Neuronal stem cell (in vitro differentiated cells): ENCODE data around the gene CORO2B.

Experiments
- DNase-seq: peaks from one replicate; pipeline ENCODE4 v3.0.0-alpha.2; 2013; ENCODE audit warnings: low spot score
- H2AFZ ChIP-seq: one replicate; pipeline ENCODE4 v1.6.1; 2013; ENCODE audit warnings: mild to moderate bottlenecking, low read length, inconsistent platforms
- H2AK5ac ChIP-seq: 2 replicates; pipeline ENCODE4 v1.6.1; 2013; ENCODE audit warnings: low read depth, mild to moderate bottlenecking, inconsistent platforms, low read length, moderate library complexity, mixed read lengths
- H2BK120ac ChIP-seq: 2 replicates; pipeline ENCODE4 v1.6.1; 2013; ENCODE audit warnings: low read depth, mild to moderate bottlenecking, inconsistent platforms, low read length, moderate library complexity, mixed read lengths
- H2BK12ac ChIP-seq: one replicate; pipeline ENCODE4 v1.6.1; 2013; ENCODE audit warnings: low read length, inconsistent platforms
- H2BK15ac ChIP-seq: 2 replicates; pipeline ENCODE4 v1.6.1; 2013; ENCODE audit warnings: mild to moderate bottlenecking, low read length, inconsistent platforms, mixed read lengths
- H2BK5ac ChIP-seq: one replicate; pipeline ENCODE4 v1.6.1; 2013; ENCODE audit warnings: inconsistent platforms, mild to moderate bottlenecking, low read length, moderate library complexity
- H3K14ac ChIP-seq: one replicate; pipeline ENCODE4 v1.6.1; 2013; ENCODE audit warnings: low read length, inconsistent platforms
- H3K18ac ChIP-seq: 2 replicates; pipeline ENCODE4 v1.6.1; 2013; ENCODE audit warnings: low read length, inconsistent platforms
- H3K23ac ChIP-seq: 2 replicates; pipeline ENCODE4 v1.6.1; 2013; ENCODE audit warnings: low read depth, mild to moderate bottlenecking, mixed read lengths, low read length, inconsistent platforms; ENCODE audit not compliant: poor library complexity
- H3K27ac ChIP-seq: replicated peaks from 3 replicates; pipeline ENCODE4 v1.5.1; 2013; ENCODE audit warnings: low read length, inconsistent platforms
- H3K27me3 ChIP-seq, 3 experiments: 2 replicates each; pipeline ENCODE4 v1.6.1; 2013; ENCODE audit warnings: low read length in 3 of 3, mild to moderate bottlenecking in 2 of 3, inconsistent platforms in 1 of 3, low read depth in 1 of 3, mixed read lengths in 1 of 3, moderate library complexity in 1 of 3; ENCODE audit not compliant: control insufficient read depth in 3 of 3, insufficient read depth in 3 of 3
- H3K36me3 ChIP-seq, 2 donors: replicated peaks in 1 of 2; 2 replicates each; pipeline ENCODE4 v1.6.1; 2013; ENCODE audit warnings: low read length in 2 of 2; ENCODE audit not compliant: control insufficient read depth in 2 of 2, insufficient read depth in 2 of 2
- H3K4ac ChIP-seq: 2 replicates; pipeline ENCODE4 v1.6.1; 2013; ENCODE audit warnings: inconsistent platforms, mild to moderate bottlenecking, low read length, moderate library complexity
- H3K4me1 ChIP-seq, 2 donors: 1 replicate in 1 of 2; 2 replicates in 1 of 2; pipeline ENCODE4 v1.6.1; 2013; ENCODE audit warnings: low read length in 2 of 2, low read depth in 1 of 2; ENCODE audit not compliant: control insufficient read depth in 2 of 2, insufficient read depth in 1 of 2
- H3K4me2 ChIP-seq: one replicate; pipeline ENCODE4 v1.6.1; 2013; ENCODE audit warnings: mild to moderate bottlenecking, low read length, inconsistent platforms; ENCODE audit not compliant: insufficient read depth, poor library complexity, severe bottlenecking
- H3K4me3 ChIP-seq, 2 donors: 2 replicates each; pipeline ENCODE4 v1.5.1; 2013; ENCODE audit warnings: low read length in 2 of 2, mild to moderate bottlenecking in 2 of 2, inconsistent platforms in 1 of 2, moderate library complexity in 1 of 2
- H3K79me1 ChIP-seq: one replicate; pipeline ENCODE4 v1.6.1; 2013; ENCODE audit warnings: low read depth, mild to moderate bottlenecking, inconsistent platforms, low read length, moderate library complexity
- H3K9ac ChIP-seq: one replicate; pipeline ENCODE4 v1.6.1; 2013; ENCODE audit warnings: mild to moderate bottlenecking, low read depth, low read length, inconsistent platforms; ENCODE audit not compliant: poor library complexity
- H3K9me3 ChIP-seq, 2 donors: replicated peaks in 1 of 2; 2 replicates each; pipeline versions ENCODE3 to v1.6.1; 2013; ENCODE audit warnings: low read length in 2 of 2, mild to moderate bottlenecking in 2 of 2, inconsistent platforms in 1 of 2, low read depth in 1 of 2, mixed read lengths in 1 of 2, moderate library complexity in 1 of 2; ENCODE audit not compliant: control insufficient read depth in 2 of 2, insufficient read depth in 1 of 2
- H4K8ac ChIP-seq: one replicate; pipeline ENCODE4 v1.6.1; 2013; ENCODE audit warnings: low read depth, mild to moderate bottlenecking, inconsistent platforms, low read length, moderate library complexity
- H4K91ac ChIP-seq: one replicate; pipeline ENCODE4 v1.6.1; 2013; ENCODE audit warnings: low read length, low read depth, mild to moderate bottlenecking, inconsistent platforms; ENCODE audit not compliant: poor library complexity
- WGBS, 2 donors: extraction: QIAGEN DNeasy Blood & Tissue Kit; methylation state at CpG; one replicate each; pipeline ENCODE4 v1.1.7; 2013; ENCODE audit warnings: missing lambda C conversion rate in 2 of 2, mixed read lengths in 1 of 2; ENCODE audit not compliant: insufficient read length in 2 of 2, insufficient replicate concordance in 1 of 2; ENCODE audit errors: extremely low coverage in 2 of 2; 5-methylcytosine and 5-hydroxymethylcytosine counted together

The CORO2B gene

DNA sequence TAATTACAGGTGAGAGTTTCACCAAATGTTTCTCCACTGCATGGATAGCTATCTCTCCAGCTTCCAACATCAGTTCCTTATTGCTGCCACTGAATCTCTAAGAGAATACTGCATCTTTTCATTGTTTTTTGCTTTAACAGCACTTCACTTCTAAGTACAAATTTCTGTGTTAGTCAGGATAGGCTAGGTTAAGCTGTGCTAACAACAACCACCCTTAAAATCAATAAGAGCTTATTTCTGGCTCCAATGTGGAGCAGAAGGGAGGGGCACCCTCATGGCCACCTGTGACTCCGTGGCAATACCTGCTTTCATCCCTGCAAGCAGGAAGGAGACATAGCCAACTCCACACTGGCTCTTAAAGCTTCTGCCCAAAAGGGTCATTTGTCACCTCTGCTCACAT is 36.4 kb upstream of the CORO2B start:
- Histone ChIP-seq H4K91ac (no peak overlapping the region), H2BK15ac (no peak overlapping the region), H2BK5ac (no peak overlapping the region), H3K79me1 (no peaks in the 10 kb centered on the region), H3K18ac (no peak overlapping the region), H3K23ac (no peak overlapping the region), H3K4me1 (peaks cover 0 to 5% of the 10 kb centered on the region in 2 donors), H3K4me3 (no peak overlapping the region), H2BK120ac (no peak overlapping the region), H2BK12ac (no peak overlapping the region), H2AK5ac (no peak overlapping the region), H3K4ac (no peak overlapping the region), H3K27me3 (no peaks in the 10 kb centered on the region), H3K27ac (no peak overlapping the region), H3K9ac (no peak overlapping the region), H3K4me2 (no peak overlapping the region), H3K9me3 (peaks cover 2 to 3% of the 10 kb centered on the region in 2 donors), H4K8ac (no peak overlapping the region), H3K14ac (no peak overlapping the region), H2AFZ (no peak overlapping the region), H3K36me3 (no peaks in the 10 kb centered on the region)
- WGBS, 2 donors: no CpG with 5 or more reads among the region's 1 CpG
- no peak for DNase-seq

DNA sequence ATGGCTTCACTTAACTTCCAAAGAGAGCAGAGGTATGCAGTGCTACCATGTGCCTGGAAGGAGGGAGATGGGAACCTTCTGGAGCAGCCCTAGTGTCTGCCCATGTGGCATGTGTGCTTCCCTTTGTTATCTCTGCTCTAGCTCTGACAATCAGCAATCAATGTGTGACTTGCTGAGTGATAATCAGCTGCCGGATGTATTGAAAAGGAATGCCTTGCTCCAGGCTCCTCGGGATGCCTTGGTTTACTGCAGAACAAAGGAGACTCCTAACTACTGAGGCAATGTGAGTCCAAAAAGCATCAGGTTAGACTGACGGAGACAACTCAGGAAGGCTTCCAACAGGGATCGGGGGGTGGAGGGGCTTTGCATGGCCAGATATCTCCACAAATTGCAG is 36.0 kb upstream of the CORO2B start:
- H3K14ac ChIP-seq: no peak overlapping the region
- H3K4me1 ChIP-seq: peaks cover 0 to 5% of the 10 kb centered on the region in 2 donors
- no CpG with 5 or more reads among the region's 4 CpGs for WGBS, 2 donors
- H2AK5ac ChIP-seq: no peak overlapping the region
- no peaks in the 10 kb centered on the region for H3K27me3 ChIP-seq
- no peaks in the 10 kb centered on the region for H3K36me3 ChIP-seq
- H3K4me3 ChIP-seq: no peak overlapping the region
- no peak overlapping the region for H4K91ac ChIP-seq
- no peak overlapping the region for H2BK5ac ChIP-seq
- no peak overlapping the region for H3K9ac ChIP-seq
- H3K79me1 ChIP-seq: no peaks in the 10 kb centered on the region
- peak overlapping the region; percentile 31 for H3K18ac ChIP-seq
- H2BK12ac ChIP-seq: no peak overlapping the region
- no peak overlapping the region for H3K23ac ChIP-seq
- no peak for DNase-seq
- no peak overlapping the region for H2BK15ac ChIP-seq
- H4K8ac ChIP-seq: no peak overlapping the region
- no peak overlapping the region for H3K27ac ChIP-seq
- H2AFZ ChIP-seq: no peak overlapping the region
- peaks cover 2 to 3% of the 10 kb centered on the region in 2 donors for H3K9me3 ChIP-seq
- H3K4me2 ChIP-seq: no peak overlapping the region
- H3K4ac ChIP-seq: no peak overlapping the region
- H2BK120ac ChIP-seq: no peak overlapping the region

DNA sequence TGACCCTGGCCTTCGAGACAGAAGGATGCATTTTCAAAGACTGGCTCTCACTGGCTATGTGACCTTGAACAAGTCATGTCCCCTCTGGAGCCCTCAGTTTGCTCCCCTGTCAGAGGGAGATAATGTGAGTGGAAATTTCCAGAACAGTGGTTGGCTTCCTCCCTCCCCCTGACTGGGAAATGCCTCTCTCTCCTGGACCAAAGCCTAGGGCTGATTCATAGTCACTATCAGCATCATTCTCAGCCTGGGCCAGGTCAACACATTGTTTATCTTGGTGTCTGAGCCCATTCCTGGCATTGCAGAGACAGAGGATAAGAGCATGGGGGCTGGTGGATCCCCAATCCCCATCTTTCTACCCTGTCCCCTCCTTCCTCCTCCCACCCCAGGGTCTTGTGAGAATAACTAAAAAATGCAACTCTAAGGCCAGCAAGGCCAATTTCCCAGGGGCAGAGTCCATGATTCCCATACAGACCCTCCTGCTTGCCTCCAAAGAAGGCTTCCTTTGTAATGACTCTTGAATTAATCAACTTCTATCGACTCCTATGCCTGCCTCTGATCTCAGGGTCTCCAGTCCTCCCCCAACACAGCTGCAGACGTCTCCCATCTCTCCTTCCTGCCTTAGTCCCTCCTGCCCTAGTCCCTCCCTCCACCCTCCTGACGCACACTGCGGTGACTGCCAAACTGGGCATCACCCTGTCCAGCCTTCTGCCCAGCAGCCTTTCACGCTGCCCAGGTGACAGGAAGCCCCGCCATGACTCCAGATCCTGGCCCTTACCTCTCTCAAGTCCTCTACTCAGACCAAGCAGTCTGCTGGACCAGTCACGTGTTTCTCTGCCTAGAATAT is 35.4 kb upstream of the CORO2B start:
- Histone ChIP-seq H3K4me2 (no peak overlapping the region), H2BK12ac (no peak overlapping the region), H2BK5ac (no peak overlapping the region), H3K23ac (no peak overlapping the region), H2AK5ac (no peak overlapping the region), H3K36me3 (no peaks in the 10 kb centered on the region), H4K91ac (no peak overlapping the region), H3K18ac (peak overlapping the region; percentile 31), H4K8ac (no peak overlapping the region), H3K27ac (no peak overlapping the region), H3K14ac (peak overlapping the region; percentile 56), H2AFZ (no peak overlapping the region), H3K4me1 (peaks cover 0 to 5% of the 10 kb centered on the region in 2 donors), H3K27me3 (no peaks in the 10 kb centered on the region), H3K79me1 (no peaks in the 10 kb centered on the region), H2BK15ac (no peak overlapping the region), H3K4me3 (no peak overlapping the region), H3K9ac (no peak overlapping the region), H3K9me3 (peaks cover 2 to 3% of the 10 kb centered on the region in 2 donors), H3K4ac (no peak overlapping the region), H2BK120ac (no peak overlapping the region)
- no CpG with 5 or more reads among the region's 8 CpGs for WGBS, 2 donors
- DNase-seq: no peak

GRCh38 chr15:68546318-68546717 is 32.5 kb upstream of the CORO2B start:
- no peak for DNase-seq
- H3K4ac ChIP-seq: no peak overlapping the region

More at GRCh38 chr15:68546318-68546717, 32.5 kb upstream of the CORO2B start:
- Histone ChIP-seq H2BK12ac (no peak overlapping the region), H3K27ac (no peak overlapping the region), H3K23ac (no peak overlapping the region), H3K4me3 (no peak overlapping the region), H3K4me1 (peaks cover 0 to 5% of the 10 kb centered on the region in 2 donors), H3K14ac (no peak overlapping the region), H2AFZ (no peak overlapping the region), H2BK15ac (no peak overlapping the region), H4K91ac (no peak overlapping the region), H3K9ac (no peak overlapping the region), H3K27me3 (no peaks in the 10 kb centered on the region), H3K36me3 (no peaks in the 10 kb centered on the region), H3K18ac (no peak overlapping the region), H2BK120ac (no peak overlapping the region), H2AK5ac (no peak overlapping the region), H4K8ac (no peak overlapping the region), H2BK5ac (no peak overlapping the region), H3K79me1 (no peaks in the 10 kb centered on the region), H3K4me2 (no peak overlapping the region), H3K9me3 (no peaks in the 10 kb centered on the region)
- WGBS, 2 donors: no CpG with 5 or more reads among the region's 2 CpGs
